ENCODE measurements around the gene NELL1. TPM values are rescaled to one million over a fixed set of nuclear protein-coding genes. Genes with fewer than 3 reads are reported as not detected.

Gene NELL1
- total RNA-seq, 1 experiment from 2014 or later: not detected

- no peak for DNase-seq
- Histone ChIP-seq H3F3A (ENCODE audit: low read length, unreplicated experiment) (no peaks in the 10 kb centered on the region), H3K27me3 (ENCODE audit: low read length) (no peaks in the 10 kb centered on the region), H3K9ac (ENCODE audit: low read length) (no peak overlapping the region), H3K9me2 (replicated peaks; ENCODE audit: low read length) (no peaks in the 10 kb centered on the region), H3K4me1 (ENCODE audit: insufficient read depth, low read length) (no peaks in the 10 kb centered on the region), H3K4me3 (ENCODE audit: low read length) (no peak overlapping the region), H3K79me2 (ENCODE audit: low read length) (no peaks in the 10 kb centered on the region), H2AFZ (ENCODE audit: low read length) (no peak overlapping the region), H3K4me2 (ENCODE audit: low read length) (no peak overlapping the region), H3K9me3 (ENCODE audit: low read length) (no peaks in the 10 kb centered on the region), H3K27ac (ENCODE audit: low read length) (no peak overlapping the region), H4K20me1 (ENCODE audit: low read length) (no peaks in the 10 kb centered on the region), H3K36me3 (ENCODE audit: low read depth, low read length) (no peaks in the 10 kb centered on the region)
- no TSS peak for BruUV-seq (replicated peaks)
- TF ChIP-seq EZH2phosphoT487 (IDR thresholded peaks at IDR 0.05; ENCODE audit: borderline replicate concordance, low read length) (no peak), CTCF (conservative IDR thresholded peaks at IDR 0.05; ENCODE audit: low read depth, low read length) (no peak), EZH2 (IDR thresholded peaks at IDR 0.05; ENCODE audit: low read length, unreplicated experiment) (no peak)
- POLR2A ChIA-PET (ENCODE audit: unreplicated experiment): no interaction called here
- CTCF ChIA-PET: no interaction called here
- ATAC-seq: no peak
- intact Hi-C loops (cut with micrococcal nuclease): no loop called here
Observed at GRCh38 chr11:20762980-20763379, 93.6 kb downstream of the NELL1 start.

DNA sequence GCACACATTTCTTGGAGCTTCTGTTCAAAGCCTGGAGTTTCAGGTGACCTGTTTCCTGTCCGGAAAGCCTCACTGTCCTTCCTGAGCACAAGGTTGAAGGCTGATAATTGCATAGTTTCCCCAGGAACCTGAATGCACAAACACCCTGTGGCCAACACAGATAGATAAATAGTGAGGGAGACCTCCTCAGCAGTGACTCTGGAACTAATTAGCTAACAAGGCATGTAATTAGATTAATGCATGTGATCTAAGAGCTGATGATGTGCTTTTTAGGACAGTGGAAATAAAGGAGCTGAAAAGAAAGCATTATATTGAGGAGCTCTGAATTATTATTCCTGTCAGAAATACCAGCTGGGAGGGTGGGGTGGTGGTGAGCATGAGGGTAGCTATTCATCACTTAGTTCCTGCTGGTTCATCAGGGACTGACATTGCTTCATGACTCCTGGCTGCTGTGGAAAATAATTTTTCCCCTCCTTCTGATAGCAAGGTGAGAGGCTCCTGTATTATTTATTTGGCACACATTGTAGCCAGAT, 101.1 kb downstream of the NELL1 start:
- no peaks in the 10 kb centered on the region for H3K79me2 ChIP-seq (ENCODE audit: low read length)
- ChIA-PET CTCF (no interaction called here), POLR2A (ENCODE audit: unreplicated experiment) (no interaction called here)
- H3K27ac ChIP-seq (ENCODE audit: low read length): no peak overlapping the region
- no peak overlapping the region for H2AFZ ChIP-seq (ENCODE audit: low read length)
- H3K9me2 ChIP-seq (replicated peaks; ENCODE audit: low read length): no peaks in the 10 kb centered on the region
- H3K4me1 ChIP-seq (ENCODE audit: insufficient read depth, low read length): no peaks in the 10 kb centered on the region
- no peak overlapping the region for H3K4me2 ChIP-seq (ENCODE audit: low read length)
- TF ChIP-seq EZH2phosphoT487 (IDR thresholded peaks at IDR 0.05; ENCODE audit: borderline replicate concordance, low read length) (no peak), EZH2 (IDR thresholded peaks at IDR 0.05; ENCODE audit: low read length, unreplicated experiment) (no peak), CTCF (conservative IDR thresholded peaks at IDR 0.05; ENCODE audit: low read depth, low read length) (no peak)
- H3K27me3 ChIP-seq (ENCODE audit: low read length): no peaks in the 10 kb centered on the region
- DNase-seq (no peak), ATAC-seq (no peak)
- no peaks in the 10 kb centered on the region for H4K20me1 ChIP-seq (ENCODE audit: low read length)
- H3K36me3 ChIP-seq (ENCODE audit: low read depth, low read length): no peaks in the 10 kb centered on the region
- no peak overlapping the region for H3K4me3 ChIP-seq (ENCODE audit: low read length)
- no peaks in the 10 kb centered on the region for H3K9me3 ChIP-seq (ENCODE audit: low read length)
- H3K9ac ChIP-seq (ENCODE audit: low read length): no peak overlapping the region
- intact Hi-C loops (cut with micrococcal nuclease): no loop called here
- H3F3A ChIP-seq (ENCODE audit: low read length, unreplicated experiment): no peaks in the 10 kb centered on the region
- no TSS peak for BruUV-seq (replicated peaks)

DNA sequence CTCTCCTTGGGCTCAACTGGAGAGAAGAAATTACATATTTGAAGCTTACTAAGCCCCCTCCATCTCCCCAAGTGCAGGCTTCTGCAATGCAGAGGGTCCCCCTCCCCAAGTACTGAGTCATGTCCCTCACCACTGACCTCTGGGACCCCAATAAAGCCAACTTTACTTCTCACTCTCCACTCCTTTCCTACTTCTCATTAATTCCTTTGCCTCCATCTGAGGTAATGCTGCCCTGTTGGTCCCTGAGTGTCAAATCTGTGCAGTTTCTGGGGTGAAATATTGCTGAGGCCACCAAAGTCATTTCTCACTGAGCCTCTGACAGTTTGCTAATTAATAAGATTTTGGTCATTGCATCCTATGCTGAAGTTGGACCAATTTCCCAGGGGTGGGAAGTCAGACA, 101.6 kb downstream of the NELL1 start:
- intact Hi-C loops (cut with micrococcal nuclease): no loop called here
- Histone ChIP-seq H3K9me2 (replicated peaks; ENCODE audit: low read length) (no peaks in the 10 kb centered on the region), H3K4me1 (ENCODE audit: insufficient read depth, low read length) (no peaks in the 10 kb centered on the region), H3K79me2 (ENCODE audit: low read length) (no peaks in the 10 kb centered on the region), H3K36me3 (ENCODE audit: low read depth, low read length) (no peaks in the 10 kb centered on the region), H3K4me2 (ENCODE audit: low read length) (no peak overlapping the region), H3K4me3 (ENCODE audit: low read length) (no peak overlapping the region), H3K9me3 (ENCODE audit: low read length) (no peaks in the 10 kb centered on the region), H3K27ac (ENCODE audit: low read length) (no peak overlapping the region), H3K27me3 (ENCODE audit: low read length) (no peaks in the 10 kb centered on the region), H3K9ac (ENCODE audit: low read length) (no peak overlapping the region), H3F3A (ENCODE audit: low read length, unreplicated experiment) (no peaks in the 10 kb centered on the region), H2AFZ (ENCODE audit: low read length) (no peak overlapping the region), H4K20me1 (ENCODE audit: low read length) (no peaks in the 10 kb centered on the region)
- ChIA-PET CTCF (no interaction called here), POLR2A (ENCODE audit: unreplicated experiment) (no interaction called here)
- TF ChIP-seq CTCF (conservative IDR thresholded peaks at IDR 0.05; ENCODE audit: low read depth, low read length): no peak
- no peak for TF ChIP-seq EZH2phosphoT487 (IDR thresholded peaks at IDR 0.05; ENCODE audit: borderline replicate concordance, low read length)
- TF ChIP-seq EZH2 (IDR thresholded peaks at IDR 0.05; ENCODE audit: low read length, unreplicated experiment): no peak
- no peak for ATAC-seq
- no peak for DNase-seq
- no TSS peak for BruUV-seq (replicated peaks)
